Uterus (tissue), 4 donors: ENCODE measurements around the gene B3GALT4. TPM values are rescaled to one million over a fixed set of nuclear protein-coding genes. Genes with fewer than 3 reads are reported as not detected.

ENCODE experiments used
- DNase-seq, 2 donors: peaks; one replicate each; pipeline ENCODE4 v3.0.0-alpha.2; 2019 to 2020
- H3K27ac ChIP-seq, 2 donors: fragments of 200-600 bp; sonication (generic); 1 replicate in 1 of 2; 2 replicates in 1 of 2; pipeline ENCODE4 v1.5.1; 2016 to 2018
- H3K27me3 ChIP-seq, 2 donors: fragments of 200-600 bp; sonication (generic); one replicate each; pipeline ENCODE4 v1.5.1; 2018 to 2019; ENCODE audit warnings: control low read depth in 1 of 2
- H3K36me3 ChIP-seq, 2 donors: fragments of 200-600 bp; sonication (generic); one replicate each; pipeline ENCODE4 v1.5.1; 2019; ENCODE audit warnings: control low read depth in 1 of 2
- H3K4me1 ChIP-seq, 2 donors: fragments of 200-600 bp; sonication (generic); one replicate each; pipeline ENCODE4 v1.5.1; 2018 to 2019; ENCODE audit warnings: control low read depth in 1 of 2
- H3K4me3 ChIP-seq, 2 donors: fragments of 200-600 bp; sonication (generic); 1 replicate in 1 of 2; 2 replicates in 1 of 2; pipeline ENCODE4 v1.5.1; 2018 to 2019; ENCODE audit warnings: mild to moderate bottlenecking in 1 of 2
- H3K9me3 ChIP-seq, 2 donors: fragments of 200-600 bp; sonication (generic); one replicate each; pipeline ENCODE4 v1.5.1; 2019; ENCODE audit warnings: control low read depth in 1 of 2
- POLR2A ChIP-seq, 2 donors: fragments of 450-650 bp; IDR thresholded peaks; one replicate each; pipeline ENCODE4 v1.6.1; 2016; ENCODE audit warnings: antibody characterized with exemption in 2 of 2, mild to moderate bottlenecking in 1 of 2, moderate library complexity in 1 of 2
- intact Hi-C: fragments of 100-400 bp; cut with DNase I; formaldehyde crosslinking; loops from one replicate; pipeline ENCODE4 v1.15.1; 2023; ENCODE audit warnings: low total_unique reads
- total RNA-seq, 4 donors: library from RNA; depleted of rRNA in 3 of 4; stranded (reverse); fragments of >200 nt in 3 of 4; gene quantifications; one replicate each; pipeline versions ENCODE4 v1.1.0 to v1.2.4, GENCODE V29; 2014 to 2023
- TF ChIP-seq, protein P1 (sequence below), 4 experiments: fragments of 200-600 bp in 2 of 4; fragments of 450-650 bp in 2 of 4; sonication (generic) in 2 of 4; IDR thresholded peaks; one replicate each; pipeline ENCODE4 v1.5.1; 2016 to 2019; ENCODE audit warnings: antibody characterized with exemption in 4 of 4, mild to moderate bottlenecking in 2 of 4, moderate library complexity in 1 of 4
- donor health status: DM: yes; HTN: yes; CAD: no.

Gene B3GALT4
- total RNA-seq, 4 donors from 2014 or later: 5.5 to 15.9 (median 14.3) TPM

DNA sequence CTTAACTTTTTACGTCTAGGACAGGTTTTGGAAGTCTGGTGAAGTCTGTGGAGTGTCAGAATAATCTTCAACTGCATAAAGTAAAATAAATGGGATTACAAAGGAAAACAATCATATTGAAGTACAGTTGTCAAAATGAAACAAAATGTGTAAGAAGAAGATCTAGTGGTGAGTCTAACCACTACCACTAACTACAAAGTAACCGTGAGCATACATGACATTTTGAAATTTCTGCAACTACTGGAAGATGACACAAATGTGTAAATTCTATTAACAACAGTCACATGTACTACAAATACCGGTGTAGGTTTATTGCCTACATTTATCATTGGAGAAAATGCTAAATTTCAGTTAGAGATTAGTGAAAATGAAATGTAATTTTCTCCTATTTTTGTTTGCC is 35.0 kb upstream of the B3GALT4 start:
- no peak overlapping the region for H3K4me3 ChIP-seq
- no peaks in the 10 kb centered on the region for H3K9me3 ChIP-seq
- TF ChIP-seq, protein P1, sequence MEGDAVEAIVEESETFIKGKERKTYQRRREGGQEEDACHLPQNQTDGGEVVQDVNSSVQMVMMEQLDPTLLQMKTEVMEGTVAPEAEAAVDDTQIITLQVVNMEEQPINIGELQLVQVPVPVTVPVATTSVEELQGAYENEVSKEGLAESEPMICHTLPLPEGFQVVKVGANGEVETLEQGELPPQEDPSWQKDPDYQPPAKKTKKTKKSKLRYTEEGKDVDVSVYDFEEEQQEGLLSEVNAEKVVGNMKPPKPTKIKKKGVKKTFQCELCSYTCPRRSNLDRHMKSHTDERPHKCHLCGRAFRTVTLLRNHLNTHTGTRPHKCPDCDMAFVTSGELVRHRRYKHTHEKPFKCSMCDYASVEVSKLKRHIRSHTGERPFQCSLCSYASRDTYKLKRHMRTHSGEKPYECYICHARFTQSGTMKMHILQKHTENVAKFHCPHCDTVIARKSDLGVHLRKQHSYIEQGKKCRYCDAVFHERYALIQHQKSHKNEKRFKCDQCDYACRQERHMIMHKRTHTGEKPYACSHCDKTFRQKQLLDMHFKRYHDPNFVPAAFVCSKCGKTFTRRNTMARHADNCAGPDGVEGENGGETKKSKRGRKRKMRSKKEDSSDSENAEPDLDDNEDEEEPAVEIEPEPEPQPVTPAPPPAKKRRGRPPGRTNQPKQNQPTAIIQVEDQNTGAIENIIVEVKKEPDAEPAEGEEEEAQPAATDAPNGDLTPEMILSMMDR (IDR thresholded peaks at IDR 0.05): no peak
- no peak for TF ChIP-seq POLR2A (IDR thresholded peaks at IDR 0.05)
- intact Hi-C loops: no loop called here
- H3K27ac ChIP-seq: no peak overlapping the region
- DNase-seq: no peak
- no peaks in the 10 kb centered on the region for H3K36me3 ChIP-seq
- no peaks in the 10 kb centered on the region for H3K4me1 ChIP-seq
- no peaks in the 10 kb centered on the region for H3K27me3 ChIP-seq

DNA sequence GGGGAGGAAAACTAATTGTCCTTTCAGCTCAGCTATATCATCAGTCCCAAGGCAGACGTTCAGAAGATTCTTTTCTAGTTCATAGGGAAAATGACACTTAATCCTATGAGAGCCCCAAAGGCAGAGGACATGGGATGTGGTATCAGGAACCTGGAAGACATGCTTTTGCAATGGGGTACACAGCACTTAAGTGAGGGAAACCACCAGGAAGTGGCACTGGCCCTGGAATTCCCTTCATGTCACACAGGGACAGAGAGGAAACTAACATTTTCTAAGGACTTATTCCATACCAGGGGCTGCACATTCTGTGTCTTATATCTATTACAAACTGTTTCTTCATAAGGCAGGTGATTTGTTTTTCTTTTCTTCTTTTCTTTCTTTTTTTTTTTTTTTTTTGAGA is 33.4 kb upstream of the B3GALT4 start:
- Histone ChIP-seq H3K36me3 (no peaks in the 10 kb centered on the region), H3K9me3 (no peaks in the 10 kb centered on the region), H3K4me3 (no peak overlapping the region), H3K27ac (no peak overlapping the region), H3K4me1 (no peaks in the 10 kb centered on the region), H3K27me3 (no peaks in the 10 kb centered on the region)
- DNase-seq: no peak
- intact Hi-C loops: no loop called here
- TF ChIP-seq POLR2A (IDR thresholded peaks at IDR 0.05): no peak
- TF ChIP-seq, protein P1 (IDR thresholded peaks at IDR 0.05): no peak

DNA sequence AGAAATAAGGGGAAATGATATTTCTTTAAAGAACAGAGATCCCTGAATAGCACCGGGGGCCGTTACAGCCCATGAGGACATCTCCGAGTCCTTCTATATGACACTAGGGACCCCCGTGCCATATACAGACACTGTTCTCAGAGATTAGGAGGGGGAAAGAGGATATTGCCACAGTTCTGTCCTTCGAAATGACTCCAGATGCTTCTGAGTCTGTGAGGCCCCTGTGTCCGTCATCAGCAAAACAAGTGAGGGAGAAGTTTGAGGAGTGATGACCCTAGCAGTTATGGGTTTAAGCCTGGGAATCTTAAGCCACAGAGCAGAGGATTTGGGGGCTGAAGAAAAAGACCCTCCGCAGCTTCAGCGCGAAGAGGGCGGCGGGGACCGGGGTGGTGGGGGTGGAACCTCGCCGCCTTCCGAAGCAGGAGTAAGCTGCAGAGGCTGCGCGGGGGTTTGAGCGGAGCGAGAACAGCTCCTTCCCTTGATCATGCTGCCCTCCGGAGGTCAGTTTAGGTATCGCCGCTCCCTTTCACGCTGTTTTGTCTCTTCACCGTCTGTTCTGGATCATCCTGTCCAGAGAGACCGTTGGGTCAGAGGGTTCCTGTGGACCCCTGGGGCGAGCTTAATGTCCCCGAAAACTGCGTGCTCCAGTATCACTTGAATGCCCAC is 28.8 kb upstream of the B3GALT4 start:
- H3K27ac ChIP-seq: peak overlapping the region; percentile 92 to 95
- H3K4me1 ChIP-seq: no peaks in the 10 kb centered on the region
- H3K9me3 ChIP-seq: no peaks in the 10 kb centered on the region
- H3K27me3 ChIP-seq: no peaks in the 10 kb centered on the region
- TF ChIP-seq, protein P1 (IDR thresholded peaks at IDR 0.05): peak; percentile 97 to 98 (median 98)
- TF ChIP-seq POLR2A (IDR thresholded peaks at IDR 0.05): no peak
- intact Hi-C loops: loop anchor here (5.0 kb wide), 1 partner anchor 86 kb away; no protein-coding TSS in a partner anchor
- no peaks in the 10 kb centered on the region for H3K36me3 ChIP-seq
- H3K4me3 ChIP-seq: peak overlapping the region; percentile 49 to 66
- DNase-seq: peak; percentile 88 to 90

DNA sequence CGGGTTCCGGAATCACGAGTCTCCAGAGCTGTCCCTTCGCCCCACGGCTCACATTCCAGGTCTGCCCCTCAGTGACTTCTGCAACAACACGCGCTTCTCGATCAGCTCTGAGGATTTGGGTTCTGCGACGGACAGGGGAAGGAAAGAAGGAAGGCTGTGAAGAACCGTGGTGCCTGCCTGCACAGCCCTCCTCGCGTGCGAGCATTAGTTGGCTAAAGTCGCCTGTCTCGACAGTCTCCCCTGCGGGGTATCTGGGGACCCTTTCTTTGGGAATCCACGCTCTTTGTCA is 28.3 kb upstream of the B3GALT4 start:
- Histone ChIP-seq H3K27me3 (no peaks in the 10 kb centered on the region), H3K4me1 (no peaks in the 10 kb centered on the region), H3K27ac (peak overlapping the region; percentile 92 to 95), H3K36me3 (no peaks in the 10 kb centered on the region), H3K4me3 (peak overlapping the region; percentile 49 to 66), H3K9me3 (no peaks in the 10 kb centered on the region)
- TF ChIP-seq POLR2A (IDR thresholded peaks at IDR 0.05): no peak
- TF ChIP-seq, protein P1 (IDR thresholded peaks at IDR 0.05): no peak
- no peak for DNase-seq
- intact Hi-C loops: loop anchor here (5.0 kb wide), 1 partner anchor 86 kb away; no protein-coding TSS in a partner anchor

DNA sequence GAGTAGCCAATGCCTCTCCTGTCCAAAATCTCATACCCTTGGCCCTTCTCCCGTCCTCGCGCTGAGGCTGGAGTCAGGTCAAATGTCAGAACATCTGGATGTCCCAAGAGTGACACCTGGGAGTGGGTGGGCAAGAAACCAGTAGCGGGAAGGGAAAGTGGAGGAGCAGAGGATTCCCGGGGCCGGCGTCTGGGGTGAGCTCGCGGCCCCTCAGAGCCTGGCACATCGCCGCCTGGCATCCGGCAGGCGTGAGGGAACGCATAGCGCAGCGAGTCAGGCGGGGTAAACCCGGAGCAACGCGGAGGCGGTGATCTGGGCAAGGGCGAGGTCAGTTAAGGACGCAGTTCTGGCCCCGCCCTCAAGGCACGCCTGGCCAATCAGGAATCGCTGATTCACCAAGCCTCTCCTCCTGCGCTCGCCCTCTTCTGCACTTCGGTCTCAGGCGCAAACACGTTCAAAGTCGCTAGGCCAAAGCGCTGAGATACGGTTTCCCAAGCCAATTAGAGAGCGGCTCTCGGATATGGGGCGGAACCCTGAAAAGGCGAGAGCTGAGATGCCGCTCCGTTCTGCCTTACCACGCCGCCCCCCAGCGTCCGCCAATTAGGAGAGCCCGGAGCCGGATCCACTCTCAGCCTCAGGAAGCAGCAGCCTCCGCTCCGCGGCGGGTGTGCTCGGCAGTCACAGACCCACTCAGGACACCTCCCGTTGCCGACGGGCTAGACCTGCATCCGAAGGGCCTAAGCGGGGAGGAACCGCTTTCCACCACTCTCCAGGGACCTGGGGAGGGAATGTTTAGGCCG is 27.8 kb upstream of the B3GALT4 start:
- TF ChIP-seq POLR2A (IDR thresholded peaks at IDR 0.05): peak; percentile 68 to 72
- TF ChIP-seq, protein P1 (IDR thresholded peaks at IDR 0.05): peak in 3 of 4 experiments; percentile 21 to 31 (median 22)
- H3K36me3 ChIP-seq: no peaks in the 10 kb centered on the region
- H3K4me3 ChIP-seq: peak overlapping the region; percentile 49 to 66
- H3K27me3 ChIP-seq: no peaks in the 10 kb centered on the region
- no peaks in the 10 kb centered on the region for H3K9me3 ChIP-seq
- H3K4me1 ChIP-seq: no peaks in the 10 kb centered on the region
- peak overlapping the region; percentile 92 to 95 for H3K27ac ChIP-seq
- intact Hi-C loops: loop anchor here (5.0 kb wide), 1 partner anchor 87 kb away; no protein-coding TSS in a partner anchor
- DNase-seq: peak; percentile 96 to 97
